Measurements from ENCODE around the gene TPRG1.

The TPRG1 gene

GRCh38 chr3:189167027-189167766 is 4.6 kb upstream of the TPRG1 start:
- DNase-seq: no peak

- no peak for DNase-seq
Observed at GRCh38 chr3:189168711-189169110, 3.1 kb upstream of the TPRG1 start.

GRCh38 chr3:189169728-189170127 is 2.0 kb upstream of the TPRG1 start:
- DNase-seq: peak; percentile 16

GRCh38 chr3:189170559-189170958 is 1.2 kb upstream of the TPRG1 start:
- no peak for DNase-seq

GRCh38 chr3:189172668-189173419 is 1.1 kb downstream of the TPRG1 start:
- DNase-seq: no peak

GRCh38 chr3:189184566-189184965 is 12.8 kb downstream of the TPRG1 start:
- no peak for DNase-seq

GRCh38 chr3:189186101-189186500 is 14.3 kb downstream of the TPRG1 start:
- no peak for DNase-seq

GRCh38 chr3:189188466-189188865 is 16.7 kb downstream of the TPRG1 start:
- DNase-seq: no peak

GRCh38 chr3:189192725-189193124 is 21.0 kb downstream of the TPRG1 start:
- DNase-seq: no peak

- DNase-seq: no peak
Observed at GRCh38 chr3:189195302-189195701, 23.5 kb downstream of the TPRG1 start.

GRCh38 chr3:189202106-189202505 is 30.3 kb downstream of the TPRG1 start:
- DNase-seq: no peak

GRCh38 chr3:189202583-189202982 is 30.8 kb downstream of the TPRG1 start:
- no peak for DNase-seq

- DNase-seq: no peak
Observed at GRCh38 chr3:189204167-189204866, 32.5 kb downstream of the TPRG1 start.

GRCh38 chr3:189204937-189205336 is 33.2 kb downstream of the TPRG1 start:
- no peak for DNase-seq

- no peak for DNase-seq
Observed at GRCh38 chr3:189210251-189210770, 38.5 kb downstream of the TPRG1 start.

- DNase-seq: no peak
Observed at GRCh38 chr3:189212681-189213080, 40.9 kb downstream of the TPRG1 start.

GRCh38 chr3:189214651-189215050 is 42.9 kb downstream of the TPRG1 start:
- DNase-seq: no peak

GRCh38 chr3:189222927-189223636 is 51.3 kb downstream of the TPRG1 start:
- DNase-seq: peak; percentile 69

- DNase-seq: no peak
Observed at GRCh38 chr3:189225431-189225830, 53.7 kb downstream of the TPRG1 start.

GRCh38 chr3:189227249-189227648 is 55.5 kb downstream of the TPRG1 start:
- DNase-seq: no peak

- no peak for DNase-seq
Observed at GRCh38 chr3:189229196-189229828, 57.5 kb downstream of the TPRG1 start.

- DNase-seq: no peak
Observed at GRCh38 chr3:189232790-189233189, 61.0 kb downstream of the TPRG1 start.
